Activated naive CD4-positive, alpha-beta T cell treated with anti-CD3 and anti-CD28 coated beads, Interleukin-2, amount 10 ng/mL, durations not matched to agents 7 days and 5 days (primary cell): ENCODE results near the gene ULK4.
"Not testable (repeated sequence)": the region's sequence is repeated elsewhere in the genome, so short reads cannot be mapped to it uniquely, and the experiment has no call there.

Experiments used
- CTCF ChIA-PET: fragments of 350-600 bp; sonication (Branson Sonifier 250); formaldehyde crosslinking; loops from one replicate; lab custom pipeline; 2021; ENCODE audit warnings: antibody characterized with exemption; lab: Charles Lee
- DNase-seq: peaks from one replicate; pipeline ENCODE4 v3.0.0-alpha.2; 2020
- H3K27ac Mint-ChIP-seq: one replicate; pipeline ENCODE4 v1.8.0; 2021; ENCODE audit warnings: mild to moderate bottlenecking, moderate library complexity, mixed read lengths
- H3K27me3 Mint-ChIP-seq: one replicate; pipeline ENCODE4 v1.8.0; 2021; ENCODE audit warnings: mild to moderate bottlenecking, mixed read lengths
- H3K36me3 Mint-ChIP-seq: one replicate; pipeline ENCODE4 v1.8.0; 2021; ENCODE audit warnings: mixed read lengths
- H3K4me1 Mint-ChIP-seq: one replicate; pipeline ENCODE4 v1.8.0; 2021; ENCODE audit warnings: mixed read lengths
- H3K4me3 Mint-ChIP-seq: one replicate; pipeline ENCODE4 v1.8.0; 2021; ENCODE audit warnings: mild to moderate bottlenecking, moderate library complexity, mixed read lengths
- H3K9me3 Mint-ChIP-seq: one replicate; pipeline ENCODE4 v1.8.0; 2021; ENCODE audit warnings: mixed read lengths

ULK4 gene

DNA sequence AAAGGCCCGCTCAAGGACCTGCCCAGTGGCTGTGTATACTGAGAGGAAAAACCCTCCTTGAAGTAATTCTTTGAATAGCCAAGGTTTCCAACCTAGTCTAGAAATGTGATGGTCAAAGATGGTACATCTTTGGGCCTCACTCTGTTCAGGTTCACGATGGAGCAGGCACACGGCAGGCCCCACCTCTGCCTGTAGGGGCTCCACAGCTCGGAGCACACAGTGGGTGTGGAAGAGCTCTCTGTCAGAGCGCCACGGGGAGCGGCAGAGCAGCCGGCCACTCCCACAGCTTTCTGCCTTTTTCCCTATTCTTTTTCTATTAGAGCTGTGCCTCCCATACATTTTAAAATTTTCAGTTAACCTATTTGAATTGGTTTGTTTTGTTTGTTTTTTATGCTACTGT is 673.1 kb downstream of the ULK4 start:
- CTCF ChIA-PET, result no interaction called here
- no peak for DNase-seq
- no peaks in the 10 kb centered on the region for H3K36me3 Mint-ChIP-seq
- H3K4me3 Mint-ChIP-seq, result no peak overlapping the region
- H3K4me1 Mint-ChIP-seq, result peaks cover 6% of the 10 kb centered on the region
- no peak overlapping the region for H3K27ac Mint-ChIP-seq
- no peaks in the 10 kb centered on the region for H3K27me3 Mint-ChIP-seq
- no peaks in the 10 kb centered on the region for H3K9me3 Mint-ChIP-seq

DNA sequence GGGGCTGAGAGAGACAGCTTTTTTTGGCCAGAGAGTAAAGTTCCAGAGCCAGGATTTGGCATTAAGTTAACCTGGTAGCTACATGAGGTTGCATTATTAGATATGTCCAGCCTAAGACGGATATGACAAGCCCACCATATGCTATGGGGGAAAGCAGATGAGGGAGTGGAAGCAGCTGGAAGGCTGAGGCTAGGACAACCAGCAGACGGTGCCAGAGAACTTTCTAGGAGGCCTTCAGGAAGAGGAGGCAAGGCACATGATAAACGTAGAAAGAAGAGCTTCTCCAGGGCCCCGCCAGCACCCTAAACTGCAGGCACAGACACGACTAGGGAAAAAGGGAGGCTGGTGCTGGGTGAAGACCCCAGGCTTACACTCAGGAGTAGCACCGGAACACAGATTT is 675.6 kb downstream of the ULK4 start:
- Mint-ChIP-seq H3K27me3 (no peaks in the 10 kb centered on the region), H3K36me3 (no peaks in the 10 kb centered on the region), H3K4me1 (peaks cover 6% of the 10 kb centered on the region), H3K4me3 (no peak overlapping the region), H3K9me3 (no peaks in the 10 kb centered on the region), H3K27ac (no peak overlapping the region)
- no peak for DNase-seq
- CTCF ChIA-PET, result no interaction called here

DNA sequence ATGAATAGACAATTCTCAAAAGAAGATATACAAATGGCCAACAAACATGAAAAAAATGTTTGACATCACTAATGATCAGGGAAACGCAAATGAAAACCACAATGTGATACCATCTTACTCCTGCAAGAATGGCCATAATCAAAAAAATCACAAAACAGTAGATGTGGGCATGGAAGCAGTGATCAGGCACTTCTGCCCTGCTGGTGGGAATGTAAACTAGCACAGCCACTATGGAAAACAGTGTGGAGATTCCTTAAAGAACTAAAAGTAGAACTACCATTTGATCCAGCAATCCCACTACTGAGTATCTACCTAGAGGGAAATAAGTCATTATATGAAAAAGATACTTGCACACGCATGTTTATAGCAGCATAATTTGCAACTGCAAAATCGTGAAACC is 677.0 kb downstream of the ULK4 start:
- CTCF ChIA-PET, H3K9me3 Mint-ChIP-seq, H3K27ac Mint-ChIP-seq, H3K36me3 Mint-ChIP-seq, H3K4me3 Mint-ChIP-seq, H3K27me3 Mint-ChIP-seq, DNase-seq, H3K4me1 Mint-ChIP-seq: not testable (repeated sequence)

DNA sequence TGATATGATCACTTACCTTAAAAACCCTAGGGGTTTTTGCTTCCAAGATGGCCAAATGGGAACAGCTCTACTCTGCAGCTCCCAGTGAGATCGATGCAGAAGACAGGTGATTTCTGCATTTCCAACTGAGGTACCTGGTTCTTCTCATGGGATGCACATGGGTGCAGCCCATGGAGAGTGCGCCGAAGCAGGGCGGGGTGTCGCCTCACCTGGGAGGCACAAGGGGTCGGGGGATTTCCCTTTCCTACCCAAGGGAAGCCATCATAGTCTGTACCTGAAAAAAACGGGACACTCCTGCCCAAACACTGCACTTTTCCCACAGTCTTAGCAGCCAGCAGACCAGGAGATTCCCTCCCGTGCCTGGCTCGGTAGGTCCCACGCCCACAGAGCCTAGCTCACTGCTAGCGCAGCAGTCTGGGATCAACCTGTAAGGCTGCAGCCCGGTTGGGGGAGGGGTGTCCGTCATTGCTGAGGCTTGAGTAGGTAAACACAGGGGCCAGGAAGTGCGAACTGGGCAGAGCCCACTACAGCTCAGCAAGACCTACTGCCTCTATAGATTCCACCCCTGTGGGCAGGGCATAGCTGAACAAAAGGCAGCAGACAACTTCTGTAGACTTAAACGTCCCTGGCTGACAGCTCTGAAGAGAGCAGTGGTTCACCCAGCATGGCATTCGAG is 684.0 kb downstream of the ULK4 start:
- H3K27me3 Mint-ChIP-seq, result no peaks in the 10 kb centered on the region
- no peak overlapping the region for H3K27ac Mint-ChIP-seq

DNA sequence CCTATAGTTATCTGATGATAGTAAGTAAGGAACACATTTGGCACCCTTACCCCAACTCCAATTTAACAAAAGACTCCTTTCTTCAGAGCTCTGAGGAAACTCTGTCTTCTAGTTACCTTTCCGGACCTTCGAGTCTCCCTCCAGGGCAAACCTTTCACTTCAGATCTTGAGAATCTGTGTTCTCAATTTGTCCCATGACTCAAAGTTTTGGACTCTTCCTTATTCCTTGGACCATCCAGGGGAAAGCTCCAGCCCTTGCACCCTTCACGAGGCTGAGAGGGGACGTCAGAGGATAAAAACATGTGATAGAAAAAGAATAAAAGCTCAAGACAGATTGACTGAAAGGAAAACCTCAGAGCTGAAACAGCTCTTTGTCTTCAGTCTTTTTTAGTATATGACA is 685.7 kb downstream of the ULK4 start:
- H3K36me3 Mint-ChIP-seq, result no peaks in the 10 kb centered on the region
- peaks cover 4% of the 10 kb centered on the region for H3K9me3 Mint-ChIP-seq
- H3K4me3 Mint-ChIP-seq, result no peak overlapping the region
- H3K27me3 Mint-ChIP-seq, result no peaks in the 10 kb centered on the region
- no peak overlapping the region for H3K27ac Mint-ChIP-seq
- peaks cover 4% of the 10 kb centered on the region for H3K4me1 Mint-ChIP-seq
- no peak for DNase-seq
- CTCF ChIA-PET, result interaction anchor here (1.2 kb wide), 1 partner anchor 283 kb away, joined by 3 read pairs; no protein-coding TSS in a partner anchor

More for the DNA sequence above, 684.0 kb downstream of the ULK4 start:
- Mint-ChIP-seq H3K36me3 (no peaks in the 10 kb centered on the region), H3K9me3 (peaks cover 2% of the 10 kb centered on the region), H3K4me1 (peaks cover 4% of the 10 kb centered on the region), H3K4me3 (no peak overlapping the region)
- DNase-seq, result no peak
- CTCF ChIA-PET, result no interaction called here

DNA sequence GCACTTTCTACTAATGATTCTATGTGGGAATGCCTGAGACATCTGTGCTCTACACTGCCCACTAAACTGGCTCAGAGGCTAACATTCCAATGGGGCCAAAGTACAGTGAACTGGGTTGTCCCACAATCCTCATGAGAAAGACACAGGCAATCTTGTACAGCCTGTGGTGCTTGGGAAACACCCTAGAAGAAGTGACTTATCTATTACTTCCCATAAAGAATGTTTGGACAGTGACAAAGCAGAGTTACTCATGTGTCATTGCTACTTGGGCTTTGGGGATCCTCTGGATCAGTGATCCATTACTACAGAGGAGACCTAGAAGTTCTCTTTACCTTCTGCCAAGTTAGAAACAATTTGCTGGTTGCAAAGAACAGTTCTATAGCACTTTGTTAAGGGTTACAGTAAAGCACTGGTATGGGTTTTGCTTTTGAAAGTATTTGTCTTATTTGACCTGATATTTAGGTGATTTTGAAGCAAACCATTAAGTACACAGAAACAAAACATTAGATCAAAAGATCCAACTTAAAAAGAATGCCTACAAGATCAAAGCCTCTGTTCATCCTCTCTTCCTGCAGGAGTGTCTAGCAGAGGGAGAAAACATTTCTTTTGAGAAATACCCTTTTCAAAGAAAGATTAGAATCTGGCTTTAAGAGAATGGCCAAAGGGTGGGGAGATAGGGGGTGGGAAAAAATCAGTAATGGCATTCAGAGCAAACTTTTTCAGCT is 686.8 kb downstream of the ULK4 start:
- H3K27me3 Mint-ChIP-seq, result no peaks in the 10 kb centered on the region
- no peaks in the 10 kb centered on the region for H3K36me3 Mint-ChIP-seq
- H3K9me3 Mint-ChIP-seq, result peaks cover 4% of the 10 kb centered on the region
- H3K4me3 Mint-ChIP-seq, result no peak overlapping the region
- H3K27ac Mint-ChIP-seq, result no peak overlapping the region
- H3K4me1 Mint-ChIP-seq, result peaks cover 4% of the 10 kb centered on the region
- DNase-seq, result no peak
- CTCF ChIA-PET, result interaction anchor here (1.2 kb wide), 1 partner anchor 282 kb away, joined by 3 read pairs; no protein-coding TSS in a partner anchor

DNA sequence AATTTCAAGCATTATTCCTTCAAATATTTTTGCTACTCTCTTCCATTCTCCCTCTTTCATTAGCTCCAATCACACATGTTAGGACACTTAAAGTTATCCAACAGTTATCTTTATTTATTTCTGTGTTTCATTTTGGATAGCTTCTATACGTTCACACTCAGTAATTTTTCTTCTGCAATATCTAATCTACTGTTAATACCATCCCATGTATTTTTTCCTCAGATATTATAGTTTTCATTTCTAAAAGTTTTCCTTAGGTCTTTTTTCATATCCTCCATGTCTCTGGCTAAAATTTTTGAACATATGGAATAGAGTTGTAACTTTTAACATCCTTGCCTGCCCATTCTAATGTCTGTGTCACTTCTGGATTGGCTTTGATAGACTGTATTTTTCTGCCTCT is 689.2 kb downstream of the ULK4 start:
- H3K27ac Mint-ChIP-seq, result no peak overlapping the region
- no peak for DNase-seq
- CTCF ChIA-PET, result no interaction called here
- no peaks in the 10 kb centered on the region for H3K27me3 Mint-ChIP-seq
- H3K36me3 Mint-ChIP-seq, result no peaks in the 10 kb centered on the region
- peaks cover 3% of the 10 kb centered on the region for H3K9me3 Mint-ChIP-seq
- H3K4me1 Mint-ChIP-seq, result peaks cover 4% of the 10 kb centered on the region
- H3K4me3 Mint-ChIP-seq, result no peak overlapping the region

DNA sequence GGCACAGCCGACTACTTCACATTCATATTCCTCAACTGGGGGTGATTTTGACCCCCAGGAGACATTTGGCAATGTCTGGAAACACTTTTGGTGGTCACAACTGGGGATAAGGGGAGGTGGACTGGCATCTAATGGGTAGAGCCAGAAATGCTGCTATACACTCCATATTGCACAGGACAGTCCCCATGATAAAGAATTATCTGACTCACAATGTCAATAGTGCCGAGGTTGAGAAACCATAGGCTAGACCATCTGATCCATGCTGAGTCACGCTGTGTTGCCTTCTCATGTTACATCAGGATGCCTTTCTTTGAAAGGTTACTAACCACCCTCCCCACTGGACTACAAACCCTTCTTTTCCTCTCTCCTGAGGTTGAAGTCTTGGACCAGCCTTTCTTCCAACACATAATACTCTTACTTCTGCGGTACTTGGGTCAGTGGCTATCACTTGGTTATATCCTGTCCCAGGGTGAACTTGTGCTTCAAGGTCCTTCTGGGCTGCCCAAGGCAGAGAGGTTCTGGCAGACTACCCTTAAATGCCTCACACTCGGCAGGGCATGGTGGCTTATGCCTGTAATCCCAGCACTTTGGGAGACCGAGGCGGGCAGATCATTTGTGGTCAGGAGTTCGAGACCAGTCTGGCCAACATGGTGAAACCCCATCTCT is 693.8 kb downstream of the ULK4 start:
- H3K9me3 Mint-ChIP-seq, result peaks cover 3% of the 10 kb centered on the region
- no peaks in the 10 kb centered on the region for H3K36me3 Mint-ChIP-seq
- no peaks in the 10 kb centered on the region for H3K4me1 Mint-ChIP-seq
- CTCF ChIA-PET, result no interaction called here
- H3K4me3 Mint-ChIP-seq, result no peak overlapping the region
- no peak overlapping the region for H3K27ac Mint-ChIP-seq
- DNase-seq, result no peak
- no peaks in the 10 kb centered on the region for H3K27me3 Mint-ChIP-seq

DNA sequence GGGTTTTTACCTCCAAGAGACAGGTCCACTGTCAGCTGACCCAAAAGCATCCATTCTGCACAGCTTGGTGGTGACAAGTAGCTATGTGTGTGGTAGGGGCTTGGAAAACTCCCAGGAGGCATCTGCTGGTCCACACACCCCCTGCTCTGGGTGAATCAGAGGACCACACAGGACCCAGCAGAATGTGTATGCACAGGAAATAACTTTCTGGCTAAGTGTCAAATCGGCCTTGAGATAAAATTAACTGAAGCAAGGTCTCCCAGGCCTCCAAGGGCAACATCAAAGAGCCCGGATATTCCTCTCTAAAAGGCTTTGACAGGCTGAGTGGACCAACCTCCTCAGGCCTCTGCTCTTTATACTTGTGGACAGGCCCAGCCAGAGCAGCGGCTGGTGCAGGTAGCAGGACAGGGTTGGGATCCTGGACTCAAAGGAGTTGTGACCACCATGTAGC is 696.1 kb downstream of the ULK4 start:
- H3K27ac Mint-ChIP-seq, result no peak overlapping the region
- no peak for DNase-seq
- no peaks in the 10 kb centered on the region for H3K4me1 Mint-ChIP-seq
- H3K4me3 Mint-ChIP-seq, result no peak overlapping the region
- H3K9me3 Mint-ChIP-seq, result no peaks in the 10 kb centered on the region
- no peaks in the 10 kb centered on the region for H3K27me3 Mint-ChIP-seq
- H3K36me3 Mint-ChIP-seq, result no peaks in the 10 kb centered on the region
- CTCF ChIA-PET, result no interaction called here

DNA sequence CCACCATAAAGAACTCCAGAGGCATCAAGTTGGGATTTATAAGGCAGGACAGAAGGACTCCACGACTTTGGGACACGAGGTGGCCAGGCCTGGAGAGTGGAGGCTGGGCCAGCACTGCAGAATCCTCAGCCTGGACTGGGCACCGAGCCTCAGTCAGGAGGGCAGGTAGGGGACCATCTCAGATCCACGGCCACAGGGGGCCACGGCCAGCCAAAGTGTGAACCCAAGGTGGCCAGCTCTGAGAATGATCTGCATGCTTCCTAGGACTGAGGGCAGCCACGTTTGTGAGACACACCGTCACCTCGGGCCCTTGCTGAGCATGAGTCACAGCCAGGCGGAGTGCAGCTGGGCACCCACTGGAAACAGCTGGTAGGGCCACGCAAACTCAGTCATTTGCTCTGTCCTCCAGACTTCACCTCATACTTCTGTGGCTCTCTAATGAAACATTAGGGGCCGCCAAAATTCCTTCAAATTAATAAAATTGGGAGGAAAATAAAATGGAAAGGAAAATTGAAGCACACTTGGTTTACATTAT is 696.8 kb downstream of the ULK4 start:
- Mint-ChIP-seq H3K27me3 (no peaks in the 10 kb centered on the region), H3K27ac (no peak overlapping the region), H3K36me3 (no peaks in the 10 kb centered on the region), H3K4me3 (no peak overlapping the region), H3K4me1 (no peaks in the 10 kb centered on the region), H3K9me3 (no peaks in the 10 kb centered on the region)
- no peak for DNase-seq
- CTCF ChIA-PET, result no interaction called here

DNA sequence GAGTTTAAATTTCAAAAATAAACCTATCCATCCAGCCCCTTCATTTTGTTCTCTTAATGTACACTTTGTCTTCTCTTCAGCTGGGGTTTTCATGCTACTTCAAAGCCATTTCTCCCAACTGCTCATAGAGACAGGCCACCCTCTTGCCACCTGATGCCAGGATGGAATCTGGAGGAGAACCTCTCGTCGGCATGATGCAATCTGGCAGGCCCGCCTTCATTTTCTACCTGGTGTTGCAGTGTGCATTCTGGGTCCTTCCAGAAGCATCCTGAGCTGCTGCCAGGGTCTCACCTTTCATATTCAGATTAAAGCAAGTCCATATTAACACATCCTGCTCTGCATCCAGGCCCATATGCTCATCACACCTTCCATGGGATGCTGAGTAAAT is 701.8 kb downstream of the ULK4 start:
- Mint-ChIP-seq H3K9me3 (no peaks in the 10 kb centered on the region), H3K27ac (no peak overlapping the region)
- CTCF ChIA-PET, result no interaction called here

DNA sequence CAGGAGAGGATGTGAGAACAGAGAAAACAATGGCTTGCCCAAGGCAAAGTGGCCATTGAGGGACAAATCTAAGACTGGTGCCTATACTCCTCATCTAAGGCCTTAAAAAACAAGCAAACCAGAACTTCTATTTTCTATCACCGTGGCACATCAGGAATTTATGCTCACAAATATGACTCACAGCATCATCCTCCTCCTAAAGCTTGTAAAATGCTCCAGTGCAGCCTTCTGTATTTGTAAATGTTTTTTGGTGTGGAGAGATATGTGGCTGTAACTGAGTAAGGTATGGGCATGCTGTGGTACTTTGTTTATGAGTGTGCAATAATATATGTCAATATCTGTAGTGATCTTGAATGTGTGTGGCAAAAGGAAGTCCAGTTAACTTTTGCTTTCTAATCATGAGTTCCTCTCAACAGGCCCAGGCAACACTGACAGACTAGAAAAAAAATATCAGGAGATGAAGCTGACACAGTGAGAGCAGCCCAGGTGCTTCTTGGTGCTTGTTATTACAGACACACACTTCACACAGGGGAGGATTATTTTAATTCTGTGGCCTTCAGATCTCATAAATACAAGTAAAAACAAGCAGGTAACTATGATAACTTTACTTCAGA is 702.3 kb downstream of the ULK4 start:
- Mint-ChIP-seq H3K4me1 (no peaks in the 10 kb centered on the region), H3K9me3 (no peaks in the 10 kb centered on the region), H3K27me3 (no peaks in the 10 kb centered on the region), H3K27ac (no peak overlapping the region), H3K36me3 (no peaks in the 10 kb centered on the region), H3K4me3 (no peak overlapping the region)
- no peak for DNase-seq
- CTCF ChIA-PET, result no interaction called here

More for the DNA sequence above, 701.8 kb downstream of the ULK4 start:
- no peaks in the 10 kb centered on the region for H3K4me1 Mint-ChIP-seq
- H3K4me3 Mint-ChIP-seq, result no peak overlapping the region
- H3K36me3 Mint-ChIP-seq, result no peaks in the 10 kb centered on the region
- DNase-seq, result no peak
- H3K27me3 Mint-ChIP-seq, result no peaks in the 10 kb centered on the region

DNA sequence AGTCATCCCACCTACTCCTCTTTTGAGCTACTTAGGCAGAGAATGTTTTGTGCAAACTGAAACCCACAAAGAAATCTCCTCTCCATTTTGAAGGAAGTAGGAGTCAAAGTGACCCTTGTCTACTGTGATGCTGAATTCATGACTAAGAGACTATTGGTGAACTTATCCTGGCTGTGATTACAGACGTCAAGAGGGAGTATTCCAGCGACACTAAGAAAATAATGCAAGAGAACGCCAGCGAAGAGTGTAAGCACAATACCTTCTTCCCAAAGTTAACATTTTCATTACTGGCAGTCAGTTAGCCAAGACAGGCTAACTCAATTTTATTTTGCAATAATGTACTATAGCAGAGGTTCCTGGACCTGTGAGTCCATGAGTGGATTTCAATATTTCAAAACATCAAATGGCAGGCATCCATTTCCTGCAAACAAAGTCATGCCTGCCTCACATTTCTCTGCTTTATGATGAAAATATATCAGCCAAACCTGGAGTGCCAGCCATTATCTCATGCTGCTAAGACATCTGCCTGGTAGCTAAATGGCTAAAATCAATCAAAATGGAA is 703.6 kb downstream of the ULK4 start:
- H3K27ac Mint-ChIP-seq, result no peak overlapping the region
- no peaks in the 10 kb centered on the region for H3K9me3 Mint-ChIP-seq
- no peaks in the 10 kb centered on the region for H3K27me3 Mint-ChIP-seq
- no peaks in the 10 kb centered on the region for H3K4me1 Mint-ChIP-seq
- CTCF ChIA-PET, result no interaction called here
- H3K36me3 Mint-ChIP-seq, result no peaks in the 10 kb centered on the region
- no peak overlapping the region for H3K4me3 Mint-ChIP-seq
- DNase-seq, result no peak

DNA sequence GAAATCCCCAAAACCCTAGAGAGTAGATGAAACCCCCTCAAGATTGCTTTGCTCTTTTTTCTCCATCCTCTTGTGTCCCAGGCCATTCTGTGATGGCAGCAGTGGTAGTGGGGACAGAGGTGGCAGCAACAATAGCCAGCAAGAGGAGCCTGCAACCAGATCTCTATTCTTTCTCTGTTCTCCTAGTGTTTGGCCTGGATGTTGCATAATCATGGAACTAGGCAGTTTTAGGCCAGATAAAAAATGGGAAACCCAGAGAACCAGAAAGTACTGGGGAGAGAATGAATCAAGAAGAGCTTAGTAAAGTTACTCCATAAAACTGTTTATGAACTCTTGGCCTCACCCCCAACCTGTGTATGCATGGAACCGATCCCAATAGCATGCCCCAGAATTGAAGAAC is 710.3 kb downstream of the ULK4 start:
- Mint-ChIP-seq H3K27ac (no peak overlapping the region), H3K4me1 (no peaks in the 10 kb centered on the region), H3K4me3 (no peak overlapping the region), H3K36me3 (no peaks in the 10 kb centered on the region), H3K27me3 (no peaks in the 10 kb centered on the region), H3K9me3 (no peaks in the 10 kb centered on the region)
- DNase-seq, result no peak
- CTCF ChIA-PET, result interaction anchor here (0.9 kb wide), 1 partner anchor 17 kb away, joined by 3 read pairs; no protein-coding TSS in a partner anchor
